Vagina (tissue), 2 donors: Measurements from ENCODE around the gene GALNTL6.

Experiments
- CTCF ChIP-seq, 3 experiments: fragments of 450-650 bp in 2 of 3; fragments of 200-600 bp in 1 of 3; sonication (generic) in 1 of 3; IDR thresholded peaks; one replicate each; pipeline ENCODE4 v1.5.1; 2017 to 2019; ENCODE audit warnings: antibody characterized with exemption in 3 of 3, mild to moderate bottlenecking in 2 of 3, moderate library complexity in 2 of 3
- POLR2A ChIP-seq, 2 donors: fragments of 450-650 bp; IDR thresholded peaks; one replicate each; pipeline ENCODE4 v1.6.1; 2017; ENCODE audit warnings: antibody characterized with exemption in 2 of 2, mild to moderate bottlenecking in 2 of 2, moderate library complexity in 2 of 2
- POLR2AphosphoS5 ChIP-seq, 2 donors: sonication (generic); formaldehyde crosslinking; IDR thresholded peaks; one replicate each; pipeline ENCODE4 v1.9.0; 2017; ENCODE audit warnings: antibody characterized with exemption in 2 of 2, mild to moderate bottlenecking in 2 of 2, low read depth in 1 of 2; ENCODE audit not compliant: insufficient read depth in 1 of 2

- TF ChIP-seq CTCF (IDR thresholded peaks at IDR 0.05) (no peak), POLR2AphosphoS5 (IDR thresholded peaks at IDR 0.05; ENCODE audit: insufficient read depth in 1 of 2, low read depth in 1 of 2) (no peak), POLR2A (IDR thresholded peaks at IDR 0.05) (no peak)
Observed at GRCh38 chr4:172867835-172868234, 1054.6 kb downstream of the GALNTL6 start.
